ENCODE results near the gene PCDHB12.
"Not testable (repeated sequence)": the region's sequence is repeated elsewhere in the genome, so short reads cannot be mapped to it uniquely, and the experiment has no call there.

The PCDHB12 gene

GRCh38 chr5:141225421-141225820 is 16.9 kb downstream of the PCDHB12 start:
- H3K27ac Mint-ChIP-seq; H3K36me3 Mint-ChIP-seq (ENCODE audit: low read depth); H3K4me1 Mint-ChIP-seq (ENCODE audit: low read depth); H3K4me3 Mint-ChIP-seq: not testable (repeated sequence)
- Mint-ChIP-seq H3K27me3 (peaks cover 55% of the 10 kb centered on the region), H3K9me3 (peaks cover 14% of the 10 kb centered on the region)

- no peak overlapping the region for H3K4me3 Mint-ChIP-seq
- H3K36me3 Mint-ChIP-seq (ENCODE audit: low read depth), result peaks cover 20% of the 10 kb centered on the region
- peaks cover 28% of the 10 kb centered on the region for H3K9me3 Mint-ChIP-seq
- H3K27me3 Mint-ChIP-seq, result peaks cover 40% of the 10 kb centered on the region
- no peaks in the 10 kb centered on the region for H3K4me1 Mint-ChIP-seq (ENCODE audit: low read depth)
- no peak overlapping the region for H3K27ac Mint-ChIP-seq
Observed at GRCh38 chr5:141234109-141234667, 25.7 kb downstream of the PCDHB12 start.

- not testable (repeated sequence) for H3K4me1 Mint-ChIP-seq (ENCODE audit: low read depth); H3K27ac Mint-ChIP-seq; H3K4me3 Mint-ChIP-seq
- Mint-ChIP-seq H3K36me3 (ENCODE audit: low read depth) (peaks cover 30% of the 10 kb centered on the region), H3K27me3 (peaks cover 58% of the 10 kb centered on the region), H3K9me3 (peaks cover 42% of the 10 kb centered on the region)
Observed at GRCh38 chr5:141235922-141236321, 27.4 kb downstream of the PCDHB12 start.

- Mint-ChIP-seq H3K27ac (no peak overlapping the region), H3K27me3 (peaks cover 60% of the 10 kb centered on the region), H3K4me1 (ENCODE audit: low read depth) (no peaks in the 10 kb centered on the region), H3K36me3 (ENCODE audit: low read depth) (peaks cover 29% of the 10 kb centered on the region), H3K9me3 (peaks cover 37% of the 10 kb centered on the region), H3K4me3 (no peak overlapping the region)
Observed at GRCh38 chr5:141236516-141237313, 28.2 kb downstream of the PCDHB12 start.

- peaks cover 68% of the 10 kb centered on the region for H3K27me3 Mint-ChIP-seq
- H3K4me3 Mint-ChIP-seq, result no peak overlapping the region
- H3K36me3 Mint-ChIP-seq (ENCODE audit: low read depth), result peaks cover 29% of the 10 kb centered on the region
- peaks cover 53% of the 10 kb centered on the region for H3K9me3 Mint-ChIP-seq
- no peak overlapping the region for H3K27ac Mint-ChIP-seq
- no peaks in the 10 kb centered on the region for H3K4me1 Mint-ChIP-seq (ENCODE audit: low read depth)
Observed at GRCh38 chr5:141241496-141241895, 33.0 kb downstream of the PCDHB12 start.

GRCh38 chr5:141245250-141245717 is 36.8 kb downstream of the PCDHB12 start, which contains the start of gene PCDHB15:
PCDHB15 (plus strand) TSS chr5:141245395; CDS start chr5:141245579, 184 bp downstream.
- H3K9me3 Mint-ChIP-seq, result peaks cover 49% of the 10 kb centered on the region
- H3K36me3 Mint-ChIP-seq (ENCODE audit: low read depth), result peaks cover 29% of the 10 kb centered on the region
- no peaks in the 10 kb centered on the region for H3K4me1 Mint-ChIP-seq (ENCODE audit: low read depth)
- H3K27ac Mint-ChIP-seq, result no peak within 1 kb of the TSS
- H3K4me3 Mint-ChIP-seq, result no peak within 1 kb of the TSS
- peaks cover 45% of the 10 kb centered on the region for H3K27me3 Mint-ChIP-seq

GRCh38 chr5:141246971-141247370 is 38.5 kb downstream of the PCDHB12 start:
- H3K4me3 Mint-ChIP-seq; H3K4me1 Mint-ChIP-seq (ENCODE audit: low read depth); H3K27ac Mint-ChIP-seq: not testable (repeated sequence)
- peaks cover 22% of the 10 kb centered on the region for H3K36me3 Mint-ChIP-seq (ENCODE audit: low read depth)
- peaks cover 34% of the 10 kb centered on the region for H3K27me3 Mint-ChIP-seq
- H3K9me3 Mint-ChIP-seq, result peaks cover 46% of the 10 kb centered on the region

GRCh38 chr5:141247434-141247833 is 38.9 kb downstream of the PCDHB12 start:
- not testable (repeated sequence) for H3K4me3 Mint-ChIP-seq; H3K4me1 Mint-ChIP-seq (ENCODE audit: low read depth); H3K27ac Mint-ChIP-seq
- Mint-ChIP-seq H3K27me3 (peaks cover 33% of the 10 kb centered on the region), H3K36me3 (ENCODE audit: low read depth) (peaks cover 22% of the 10 kb centered on the region), H3K9me3 (peaks cover 45% of the 10 kb centered on the region)

GRCh38 chr5:141250576-141250975 is 42.1 kb downstream of the PCDHB12 start:
- Mint-ChIP-seq H3K4me1 (ENCODE audit: low read depth) (no peaks in the 10 kb centered on the region), H3K27me3 (peaks cover 7% of the 10 kb centered on the region), H3K36me3 (ENCODE audit: low read depth) (peaks cover 20% of the 10 kb centered on the region), H3K27ac (no peak overlapping the region), H3K9me3 (peaks cover 52% of the 10 kb centered on the region), H3K4me3 (no peak overlapping the region)

GRCh38 chr5:141258464-141258863 is 49.9 kb downstream of the PCDHB12 start:
- Mint-ChIP-seq H3K4me1 (ENCODE audit: low read depth) (no peaks in the 10 kb centered on the region), H3K27me3 (no peaks in the 10 kb centered on the region), H3K36me3 (ENCODE audit: low read depth) (peaks cover 54% of the 10 kb centered on the region), H3K9me3 (peaks cover 56% of the 10 kb centered on the region), H3K27ac (no peak overlapping the region), H3K4me3 (no peak overlapping the region)

GRCh38 chr5:141258948-141259347 is 50.4 kb downstream of the PCDHB12 start:
- Mint-ChIP-seq H3K36me3 (ENCODE audit: low read depth) (peaks cover 59% of the 10 kb centered on the region), H3K4me3 (no peak overlapping the region), H3K27me3 (no peaks in the 10 kb centered on the region), H3K4me1 (ENCODE audit: low read depth) (no peaks in the 10 kb centered on the region), H3K9me3 (peaks cover 54% of the 10 kb centered on the region), H3K27ac (no peak overlapping the region)

GRCh38 chr5:141260458-141261237 is 52.1 kb downstream of the PCDHB12 start:
- no peak overlapping the region for H3K4me3 Mint-ChIP-seq
- no peaks in the 10 kb centered on the region for H3K27me3 Mint-ChIP-seq
- peaks cover 47% of the 10 kb centered on the region for H3K9me3 Mint-ChIP-seq
- no peak overlapping the region for H3K27ac Mint-ChIP-seq
- H3K36me3 Mint-ChIP-seq (ENCODE audit: low read depth), result peaks cover 53% of the 10 kb centered on the region
- no peaks in the 10 kb centered on the region for H3K4me1 Mint-ChIP-seq (ENCODE audit: low read depth)

- H3K9me3 Mint-ChIP-seq, result peaks cover 48% of the 10 kb centered on the region
- H3K36me3 Mint-ChIP-seq (ENCODE audit: low read depth), result peaks cover 58% of the 10 kb centered on the region
- no peaks in the 10 kb centered on the region for H3K4me1 Mint-ChIP-seq (ENCODE audit: low read depth)
- no peaks in the 10 kb centered on the region for H3K27me3 Mint-ChIP-seq
- H3K27ac Mint-ChIP-seq, result no peak overlapping the region
- no peak overlapping the region for H3K4me3 Mint-ChIP-seq
Observed at GRCh38 chr5:141261238-141261546, 52.7 kb downstream of the PCDHB12 start.
